ENCODE measurements around the gene GPR146. TPM values are rescaled to one million over a fixed set of nuclear protein-coding genes. Genes with fewer than 3 reads are reported as not detected.

GPR146 gene
- total and polyA plus RNA-seq, 2 of the 13 experiments (the other 11 are each of a cell fraction or from before 2014, with no cell fraction given), result 2.0 to 15.9 TPM

DNA sequence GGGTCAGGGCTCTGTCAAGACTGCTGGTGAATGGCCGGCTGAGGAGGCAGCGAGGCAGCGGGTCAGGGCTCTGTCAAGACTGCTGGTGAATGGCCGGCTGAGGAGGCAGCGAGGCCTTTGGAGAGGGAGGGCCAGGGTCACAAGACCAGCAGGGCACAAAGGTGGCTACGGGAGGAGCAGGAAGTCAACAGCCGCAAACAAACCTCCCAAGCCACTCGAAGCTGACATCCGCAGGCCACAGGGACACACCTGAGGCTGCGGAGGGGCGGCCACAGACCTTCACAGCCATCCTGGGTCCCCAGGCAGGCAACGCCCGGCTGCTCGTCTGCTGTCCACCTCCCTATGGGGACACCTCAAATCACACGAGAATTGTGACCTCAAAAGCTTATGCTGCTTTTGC, 34.6 kb downstream of the GPR146 start (continued):
- TF ChIP-seq, protein P1, sequence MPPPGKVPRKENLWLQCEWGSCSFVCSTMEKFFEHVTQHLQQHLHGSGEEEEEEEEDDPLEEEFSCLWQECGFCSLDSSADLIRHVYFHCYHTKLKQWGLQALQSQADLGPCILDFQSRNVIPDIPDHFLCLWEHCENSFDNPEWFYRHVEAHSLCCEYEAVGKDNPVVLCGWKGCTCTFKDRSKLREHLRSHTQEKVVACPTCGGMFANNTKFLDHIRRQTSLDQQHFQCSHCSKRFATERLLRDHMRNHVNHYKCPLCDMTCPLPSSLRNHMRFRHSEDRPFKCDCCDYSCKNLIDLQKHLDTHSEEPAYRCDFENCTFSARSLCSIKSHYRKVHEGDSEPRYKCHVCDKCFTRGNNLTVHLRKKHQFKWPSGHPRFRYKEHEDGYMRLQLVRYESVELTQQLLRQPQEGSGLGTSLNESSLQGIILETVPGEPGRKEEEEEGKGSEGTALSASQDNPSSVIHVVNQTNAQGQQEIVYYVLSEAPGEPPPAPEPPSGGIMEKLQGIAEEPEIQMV (CRISPR knock-in tag; IDR thresholded peaks at IDR 0.05; ENCODE audit: low read depth), result no peak
- no peak for TF ChIP-seq ZNF451 (CRISPR knock-in tag; IDR thresholded peaks at IDR 0.05)
- TF ChIP-seq TAF15 (IDR thresholded peaks at IDR 0.05; ENCODE audit: low read depth, low read length, poor library complexity, severe bottlenecking), result no peak
- no peak for TF ChIP-seq MATR3 (CRISPR knock-in tag; IDR thresholded peaks at IDR 0.05)
- TF ChIP-seq ZNF7 (CRISPR knock-in tag; IDR thresholded peaks at IDR 0.05), result no peak
- 0 out of 2 replicates have a peak, but pooled peaks have one; percentile 40 for TF ChIP-seq MED1 (CRISPR knock-in tag; IDR thresholded peaks at IDR 0.05)
- TF ChIP-seq, protein P2, sequence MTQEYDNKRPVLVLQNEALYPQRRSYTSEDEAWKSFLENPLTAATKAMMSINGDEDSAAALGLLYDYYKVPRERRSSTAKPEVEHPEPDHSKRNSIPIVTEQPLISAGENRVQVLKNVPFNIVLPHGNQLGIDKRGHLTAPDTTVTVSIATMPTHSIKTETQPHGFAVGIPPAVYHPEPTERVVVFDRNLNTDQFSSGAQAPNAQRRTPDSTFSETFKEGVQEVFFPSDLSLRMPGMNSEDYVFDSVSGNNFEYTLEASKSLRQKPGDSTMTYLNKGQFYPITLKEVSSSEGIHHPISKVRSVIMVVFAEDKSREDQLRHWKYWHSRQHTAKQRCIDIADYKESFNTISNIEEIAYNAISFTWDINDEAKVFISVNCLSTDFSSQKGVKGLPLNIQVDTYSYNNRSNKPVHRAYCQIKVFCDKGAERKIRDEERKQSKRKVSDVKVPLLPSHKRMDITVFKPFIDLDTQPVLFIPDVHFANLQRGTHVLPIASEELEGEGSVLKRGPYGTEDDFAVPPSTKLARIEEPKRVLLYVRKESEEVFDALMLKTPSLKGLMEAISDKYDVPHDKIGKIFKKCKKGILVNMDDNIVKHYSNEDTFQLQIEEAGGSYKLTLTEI (CRISPR knock-in tag; conservative IDR thresholded peaks at IDR 0.05), result no peak
- no peak for TF ChIP-seq RFXANK (CRISPR knock-in tag; IDR thresholded peaks at IDR 0.05)
- TF ChIP-seq FOXA1 (IDR thresholded peaks at IDR 0.05), result no peak
- peak; percentile 65 for TF ChIP-seq FOXA1 (CRISPR knock-in tag; IDR thresholded peaks at IDR 0.05)
- TF ChIP-seq ZBTB7A (CRISPR knock-in tag; IDR thresholded peaks at IDR 0.05), result no peak
- TF ChIP-seq MEF2D (CRISPR knock-in tag; IDR thresholded peaks at IDR 0.05), result no peak
- TF ChIP-seq, protein P3, sequence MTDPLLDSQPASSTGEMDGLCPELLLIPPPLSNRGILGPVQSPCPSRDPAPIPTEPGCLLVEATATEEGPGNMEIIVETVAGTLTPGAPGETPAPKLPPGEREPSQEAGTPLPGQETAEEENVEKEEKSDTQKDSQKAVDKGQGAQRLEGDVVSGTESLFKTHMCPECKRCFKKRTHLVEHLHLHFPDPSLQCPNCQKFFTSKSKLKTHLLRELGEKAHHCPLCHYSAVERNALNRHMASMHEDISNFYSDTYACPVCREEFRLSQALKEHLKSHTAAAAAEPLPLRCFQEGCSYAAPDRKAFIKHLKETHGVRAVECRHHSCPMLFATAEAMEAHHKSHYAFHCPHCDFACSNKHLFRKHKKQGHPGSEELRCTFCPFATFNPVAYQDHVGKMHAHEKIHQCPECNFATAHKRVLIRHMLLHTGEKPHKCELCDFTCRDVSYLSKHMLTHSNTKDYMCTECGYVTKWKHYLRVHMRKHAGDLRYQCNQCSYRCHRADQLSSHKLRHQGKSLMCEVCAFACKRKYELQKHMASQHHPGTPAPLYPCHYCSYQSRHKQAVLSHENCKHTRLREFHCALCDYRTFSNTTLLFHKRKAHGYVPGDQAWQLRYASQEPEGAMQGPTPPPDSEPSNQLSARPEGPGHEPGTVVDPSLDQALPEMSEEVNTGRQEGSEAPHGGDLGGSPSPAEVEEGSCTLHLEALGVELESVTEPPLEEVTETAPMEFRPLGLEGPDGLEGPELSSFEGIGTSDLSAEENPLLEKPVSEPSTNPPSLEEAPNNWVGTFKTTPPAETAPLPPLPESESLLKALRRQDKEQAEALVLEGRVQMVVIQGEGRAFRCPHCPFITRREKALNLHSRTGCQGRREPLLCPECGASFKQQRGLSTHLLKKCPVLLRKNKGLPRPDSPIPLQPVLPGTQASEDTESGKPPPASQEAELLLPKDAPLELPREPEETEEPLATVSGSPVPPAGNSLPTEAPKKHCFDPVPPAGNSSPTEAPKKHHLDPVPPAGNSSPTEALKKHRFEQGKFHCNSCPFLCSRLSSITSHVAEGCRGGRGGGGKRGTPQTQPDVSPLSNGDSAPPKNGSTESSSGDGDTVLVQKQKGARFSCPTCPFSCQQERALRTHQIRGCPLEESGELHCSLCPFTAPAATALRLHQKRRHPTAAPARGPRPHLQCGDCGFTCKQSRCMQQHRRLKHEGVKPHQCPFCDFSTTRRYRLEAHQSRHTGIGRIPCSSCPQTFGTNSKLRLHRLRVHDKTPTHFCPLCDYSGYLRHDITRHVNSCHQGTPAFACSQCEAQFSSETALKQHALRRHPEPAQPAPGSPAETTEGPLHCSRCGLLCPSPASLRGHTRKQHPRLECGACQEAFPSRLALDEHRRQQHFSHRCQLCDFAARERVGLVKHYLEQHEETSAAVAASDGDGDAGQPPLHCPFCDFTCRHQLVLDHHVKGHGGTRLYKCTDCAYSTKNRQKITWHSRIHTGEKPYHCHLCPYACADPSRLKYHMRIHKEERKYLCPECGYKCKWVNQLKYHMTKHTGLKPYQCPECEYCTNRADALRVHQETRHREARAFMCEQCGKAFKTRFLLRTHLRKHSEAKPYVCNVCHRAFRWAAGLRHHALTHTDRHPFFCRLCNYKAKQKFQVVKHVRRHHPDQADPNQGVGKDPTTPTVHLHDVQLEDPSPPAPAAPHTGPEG (CRISPR knock-in tag; IDR thresholded peaks at IDR 0.05), result no peak
- TF ChIP-seq, protein P4, sequence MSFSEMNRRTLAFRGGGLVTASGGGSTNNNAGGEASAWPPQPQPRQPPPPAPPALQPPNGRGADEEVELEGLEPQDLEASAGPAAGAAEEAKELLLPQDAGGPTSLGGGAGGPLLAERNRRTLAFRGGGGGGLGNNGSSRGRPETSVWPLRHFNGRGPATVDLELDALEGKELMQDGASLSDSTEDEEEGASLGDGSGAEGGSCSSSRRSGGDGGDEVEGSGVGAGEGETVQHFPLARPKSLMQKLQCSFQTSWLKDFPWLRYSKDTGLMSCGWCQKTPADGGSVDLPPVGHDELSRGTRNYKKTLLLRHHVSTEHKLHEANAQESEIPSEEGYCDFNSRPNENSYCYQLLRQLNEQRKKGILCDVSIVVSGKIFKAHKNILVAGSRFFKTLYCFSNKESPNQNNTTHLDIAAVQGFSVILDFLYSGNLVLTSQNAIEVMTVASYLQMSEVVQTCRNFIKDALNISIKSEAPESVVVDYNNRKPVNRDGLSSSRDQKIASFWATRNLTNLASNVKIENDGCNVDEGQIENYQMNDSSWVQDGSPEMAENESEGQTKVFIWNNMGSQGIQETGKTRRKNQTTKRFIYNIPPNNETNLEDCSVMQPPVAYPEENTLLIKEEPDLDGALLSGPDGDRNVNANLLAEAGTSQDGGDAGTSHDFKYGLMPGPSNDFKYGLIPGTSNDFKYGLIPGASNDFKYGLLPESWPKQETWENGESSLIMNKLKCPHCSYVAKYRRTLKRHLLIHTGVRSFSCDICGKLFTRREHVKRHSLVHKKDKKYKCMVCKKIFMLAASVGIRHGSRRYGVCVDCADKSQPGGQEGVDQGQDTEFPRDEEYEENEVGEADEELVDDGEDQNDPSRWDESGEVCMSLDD (CRISPR knock-in tag; IDR thresholded peaks at IDR 0.05; ENCODE audit: borderline replicate concordance), result no peak
- TF ChIP-seq, protein P5, sequence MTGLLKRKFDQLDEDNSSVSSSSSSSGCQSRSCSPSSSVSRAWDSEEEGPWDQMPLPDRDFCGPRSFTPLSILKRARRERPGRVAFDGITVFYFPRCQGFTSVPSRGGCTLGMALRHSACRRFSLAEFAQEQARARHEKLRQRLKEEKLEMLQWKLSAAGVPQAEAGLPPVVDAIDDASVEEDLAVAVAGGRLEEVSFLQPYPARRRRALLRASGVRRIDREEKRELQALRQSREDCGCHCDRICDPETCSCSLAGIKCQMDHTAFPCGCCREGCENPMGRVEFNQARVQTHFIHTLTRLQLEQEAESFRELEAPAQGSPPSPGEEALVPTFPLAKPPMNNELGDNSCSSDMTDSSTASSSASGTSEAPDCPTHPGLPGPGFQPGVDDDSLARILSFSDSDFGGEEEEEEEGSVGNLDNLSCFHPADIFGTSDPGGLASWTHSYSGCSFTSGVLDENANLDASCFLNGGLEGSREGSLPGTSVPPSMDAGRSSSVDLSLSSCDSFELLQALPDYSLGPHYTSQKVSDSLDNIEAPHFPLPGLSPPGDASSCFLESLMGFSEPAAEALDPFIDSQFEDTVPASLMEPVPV (CRISPR knock-in tag; IDR thresholded peaks at IDR 0.05), result no peak

Measured in HepG2 (cell line).